Suprapubic skin (tissue), 4 donors: ENCODE results near the gene FANCE. TPM values are rescaled to one million over a fixed set of nuclear protein-coding genes. Genes with fewer than 3 reads are reported as not detected.

Experiments
- DNase-seq, 2 donors: peaks; one replicate each; pipeline ENCODE4 v3.0.0-alpha.2; 2019; ENCODE audit warnings: low spot score in 2 of 2
- H3K27ac ChIP-seq: fragments of 200-600 bp; sonication (generic); one replicate; pipeline ENCODE4 v1.5.1; 2019
- H3K27me3 ChIP-seq: fragments of 200-600 bp; sonication (generic); one replicate; pipeline ENCODE4 v1.5.1; 2019
- H3K36me3 ChIP-seq: fragments of 200-600 bp; sonication (generic); one replicate; pipeline ENCODE4 v1.5.1; 2019
- H3K4me1 ChIP-seq: fragments of 200-600 bp; sonication (generic); one replicate; pipeline ENCODE4 v1.5.1; 2019
- H3K4me3 ChIP-seq: fragments of 200-600 bp; sonication (generic); one replicate; pipeline ENCODE4 v1.5.1; 2019; ENCODE audit warnings: mild to moderate bottlenecking
- H3K9me3 ChIP-seq: fragments of 200-600 bp; sonication (generic); one replicate; pipeline ENCODE4 v1.5.1; 2019
- CTCF ChIP-seq, 2 donors: fragments of 200-600 bp in 1 of 2; fragments of 450-650 bp in 1 of 2; sonication (generic) in 1 of 2; IDR thresholded peaks; one replicate each; pipeline ENCODE4 v1.5.1; 2016 to 2019; ENCODE audit warnings: antibody characterized with exemption in 2 of 2, mild to moderate bottlenecking in 1 of 2, moderate library complexity in 1 of 2
- EP300 ChIP-seq: sonication (generic); formaldehyde crosslinking; IDR thresholded peaks from one replicate; pipeline ENCODE4 v1.6.1; 2017; ENCODE audit warnings: antibody characterized with exemption
- POLR2A ChIP-seq, 2 donors: fragments of 450-650 bp; IDR thresholded peaks; one replicate each; pipeline ENCODE4 v1.6.1; 2017; ENCODE audit warnings: antibody characterized with exemption in 2 of 2, mild to moderate bottlenecking in 2 of 2, moderate library complexity in 2 of 2
- POLR2AphosphoS5 ChIP-seq, 3 donors: sonication (generic); formaldehyde crosslinking; IDR thresholded peaks; one replicate each; pipeline ENCODE4 v1.6.1; 2017; ENCODE audit warnings: antibody characterized with exemption in 3 of 3
- WGBS: methylation state at CpG from one replicate; pipeline ENCODE4 v1.1.5; 2018; 5-methylcytosine and 5-hydroxymethylcytosine counted together
- total RNA-seq, 4 donors: library from RNA; depleted of rRNA; stranded (reverse); fragments of >200 nt; gene quantifications; one replicate each; pipeline ENCODE4 v1.1.0, GENCODE V29; 2016

FANCE gene
- total RNA-seq, 4 donors from 2014 or later, result 20.6 to 25.6 (median 21.6) TPM

- no peak overlapping the region for H3K4me3 ChIP-seq
- no peak for DNase-seq
- 73% methylated on average over 26 of the region's 28 CpGs for WGBS
- H3K27ac ChIP-seq, result no peak overlapping the region
- no peaks in the 10 kb centered on the region for H3K27me3 ChIP-seq
- TF ChIP-seq POLR2A (IDR thresholded peaks at IDR 0.05) (no peak), CTCF (IDR thresholded peaks at IDR 0.05) (no peak), EP300 (no peak), POLR2AphosphoS5 (IDR thresholded peaks at IDR 0.05) (no peak)
- H3K4me1 ChIP-seq, result peaks cover 87% of the 10 kb centered on the region
- H3K9me3 ChIP-seq, result no peaks in the 10 kb centered on the region
- H3K36me3 ChIP-seq, result no peaks in the 10 kb centered on the region
These were observed 41.3 kb downstream of the FANCE start for GRCh38 chr6:35493307-35493983.

DNA sequence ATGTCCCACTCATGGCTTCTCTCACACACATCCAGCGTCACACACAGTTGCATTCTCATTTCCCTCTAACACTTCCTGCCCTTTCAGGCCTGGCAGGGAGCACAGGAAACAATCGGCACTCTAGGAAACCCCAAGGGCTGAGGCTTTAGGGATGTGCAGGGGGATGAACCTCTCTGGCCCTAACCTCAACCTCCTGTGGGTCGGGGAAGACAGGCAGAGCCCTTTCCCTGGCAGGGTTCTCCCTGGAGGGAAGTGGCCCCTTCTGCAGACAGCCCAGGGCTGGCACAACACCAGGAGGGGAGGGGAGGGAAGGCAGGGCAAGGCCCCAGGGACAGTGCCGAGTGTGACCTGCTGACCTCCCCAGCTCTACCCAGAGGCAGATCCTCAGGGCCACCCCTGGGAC lies 42.0 kb downstream of the FANCE start:
- H3K9me3 ChIP-seq, result no peaks in the 10 kb centered on the region
- no peaks in the 10 kb centered on the region for H3K36me3 ChIP-seq
- H3K4me1 ChIP-seq, result peaks cover 84% of the 10 kb centered on the region
- H3K27me3 ChIP-seq, result no peaks in the 10 kb centered on the region
- no peak for DNase-seq
- peak overlapping the region; percentile 15 for H3K4me3 ChIP-seq
- peak overlapping the region; percentile 10 for H3K27ac ChIP-seq
- 17% methylated on average over 4 of the region's 4 CpGs for WGBS
- TF ChIP-seq POLR2AphosphoS5 (IDR thresholded peaks at IDR 0.05) (no peak), POLR2A (IDR thresholded peaks at IDR 0.05) (no peak)

DNA sequence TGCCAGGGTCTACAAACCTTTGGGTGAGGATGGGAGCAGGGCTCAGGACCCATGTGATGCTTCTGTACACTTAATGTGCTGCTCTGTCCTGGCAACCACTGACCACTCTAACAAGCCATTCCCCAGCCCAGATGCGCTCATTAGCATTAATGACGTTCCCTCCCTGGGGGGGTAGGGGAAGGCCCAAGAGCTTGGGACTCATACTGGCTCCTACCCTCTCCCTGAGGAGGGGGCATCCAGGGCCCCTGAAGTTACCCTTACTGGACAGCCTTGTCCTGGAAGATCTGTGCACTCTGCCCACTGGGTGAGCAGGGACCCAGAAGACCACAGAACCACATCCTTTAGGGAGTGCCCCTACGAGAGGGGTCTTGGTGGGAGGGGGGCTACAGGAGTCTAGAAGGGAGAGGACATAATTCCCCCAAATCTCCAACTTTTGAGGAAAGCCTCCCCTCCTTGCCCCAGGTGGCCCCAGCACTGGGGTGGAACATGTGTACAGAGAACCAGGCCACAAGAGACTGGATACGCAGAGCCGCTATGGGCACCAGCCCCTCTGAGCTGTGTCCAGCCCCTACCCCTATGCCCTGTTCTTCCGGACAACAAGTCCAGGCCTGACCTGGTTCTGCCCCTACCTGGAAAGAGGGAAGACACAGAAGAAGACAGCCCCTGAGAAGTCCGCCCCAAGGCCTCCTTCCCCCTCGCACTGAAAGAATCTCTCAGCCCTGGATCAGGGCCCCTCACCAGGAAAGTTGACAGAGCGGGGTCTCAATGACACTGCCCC lies 43.3 kb downstream of the FANCE start:
- no peak for DNase-seq
- peak overlapping the region; percentile 70 for H3K4me3 ChIP-seq
- 60% methylated on average over 4 of the region's 9 CpGs for WGBS
- H3K9me3 ChIP-seq, result no peaks in the 10 kb centered on the region
- H3K4me1 ChIP-seq, result peaks cover 71% of the 10 kb centered on the region
- no peaks in the 10 kb centered on the region for H3K36me3 ChIP-seq
- no peak for TF ChIP-seq POLR2AphosphoS5 (IDR thresholded peaks at IDR 0.05)
- TF ChIP-seq CTCF (IDR thresholded peaks at IDR 0.05), result no peak
- no peak for TF ChIP-seq POLR2A (IDR thresholded peaks at IDR 0.05)
- TF ChIP-seq EP300, result no peak
- peak overlapping the region; percentile 98 for H3K27ac ChIP-seq
- no peaks in the 10 kb centered on the region for H3K27me3 ChIP-seq

DNA sequence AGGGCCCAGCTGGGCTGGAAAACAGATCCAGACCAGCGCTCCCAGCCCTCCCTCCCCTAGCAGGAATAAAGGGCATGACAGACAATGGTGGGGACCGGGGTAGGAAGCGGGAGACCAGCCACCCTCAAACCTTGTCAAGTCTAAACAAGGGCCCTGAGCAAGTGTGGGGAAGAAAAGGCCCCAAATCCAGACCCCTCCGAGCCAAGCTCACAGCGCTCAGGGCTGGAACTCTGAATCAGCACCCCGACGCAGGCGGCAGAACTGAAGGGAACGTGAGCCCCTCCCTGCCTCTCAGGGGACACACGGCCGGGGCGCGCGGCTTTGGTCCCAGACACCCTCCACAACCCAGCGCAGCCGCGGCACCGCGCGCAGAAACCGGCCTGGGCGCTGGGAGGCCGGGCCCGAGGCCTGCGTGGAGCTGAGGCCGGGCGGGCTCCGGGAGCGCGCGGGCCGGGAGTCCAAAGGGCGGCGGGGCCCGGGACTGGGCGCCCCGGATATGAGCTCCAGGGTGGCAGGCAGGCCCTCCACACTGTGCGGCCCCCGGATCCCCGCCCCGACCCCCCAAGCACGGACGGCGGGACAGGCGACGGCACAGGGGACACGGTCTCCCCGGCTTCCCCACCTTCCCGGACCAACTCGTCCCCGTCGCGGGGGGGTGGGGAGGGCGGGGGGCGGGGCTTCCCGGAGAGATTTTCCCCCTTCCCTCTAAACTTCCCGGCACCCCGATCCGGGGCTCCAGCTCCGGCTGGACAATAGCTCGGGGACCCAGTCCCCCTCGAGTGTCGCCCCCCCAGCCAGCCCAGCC lies 44.1 kb downstream of the FANCE start:
- peak overlapping the region; percentile 98 for H3K27ac ChIP-seq
- 16% methylated on average over 18 of the region's 63 CpGs for WGBS
- no peaks in the 10 kb centered on the region for H3K36me3 ChIP-seq
- peak overlapping the region; percentile 70 for H3K4me3 ChIP-seq
- H3K9me3 ChIP-seq, result no peaks in the 10 kb centered on the region
- H3K27me3 ChIP-seq, result no peaks in the 10 kb centered on the region
- peak; percentile 82 for DNase-seq
- peaks cover 63% of the 10 kb centered on the region for H3K4me1 ChIP-seq
- TF ChIP-seq EP300, result no peak
- TF ChIP-seq CTCF (IDR thresholded peaks at IDR 0.05), result no peak
- no peak for TF ChIP-seq POLR2AphosphoS5 (IDR thresholded peaks at IDR 0.05)

- no peaks in the 10 kb centered on the region for H3K9me3 ChIP-seq
- H3K4me3 ChIP-seq, result peak within 1 kb of the TSS; percentile 70
- TF ChIP-seq POLR2A (IDR thresholded peaks at IDR 0.05), result peak; percentile 21 to 61
- no peak for TF ChIP-seq CTCF (IDR thresholded peaks at IDR 0.05)
- no peaks in the 10 kb centered on the region for H3K36me3 ChIP-seq
- peaks cover 55% of the 10 kb centered on the region for H3K4me1 ChIP-seq
- H3K27me3 ChIP-seq, result no peaks in the 10 kb centered on the region
- DNase-seq, result peak in 1 of 2 donors; percentile 75
- 0% methylated on average over 4 of the region's 98 CpGs for WGBS
- peak within 1 kb of the TSS; percentile 98 for H3K27ac ChIP-seq
These were observed 44.9 kb downstream of the FANCE start, which contains the start of gene TEAD3 for GRCh38 chr6:35496841-35497570. Gene TEAD3, minus strand, starts transcription at chr6:35497079.
